Epithelial cell of esophagus (primary cell): ENCODE data around the gene ANKRA2.
A peak's percentile ranks its signal among the peaks of the same experiment; 100 is the strongest.
"Not testable (repeated sequence)": the region's sequence is repeated elsewhere in the genome, so short reads cannot be mapped to it uniquely, and the experiment has no call there.

Experiments used
- DNase-seq: peaks from one replicate; pipeline ENCODE4 v3.0.0; 2010; ENCODE audit warnings: low read depth
- H3K4me3 ChIP-seq: 2 replicates; pipeline ENCODE4 v1.5.1; 2011; ENCODE audit warnings: mild to moderate bottlenecking, low read length, control low read depth
- TF ChIP-seq, protein P1 (sequence below): IDR thresholded peaks from 2 replicates; pipeline ENCODE4 v1.5.1; 2011; ENCODE audit warnings: low read depth, mild to moderate bottlenecking, low read length, control low read depth, inconsistent platforms; ENCODE audit not compliant: insufficient read depth; ENCODE audit errors: missing control alignments

The ANKRA2 gene

DNA sequence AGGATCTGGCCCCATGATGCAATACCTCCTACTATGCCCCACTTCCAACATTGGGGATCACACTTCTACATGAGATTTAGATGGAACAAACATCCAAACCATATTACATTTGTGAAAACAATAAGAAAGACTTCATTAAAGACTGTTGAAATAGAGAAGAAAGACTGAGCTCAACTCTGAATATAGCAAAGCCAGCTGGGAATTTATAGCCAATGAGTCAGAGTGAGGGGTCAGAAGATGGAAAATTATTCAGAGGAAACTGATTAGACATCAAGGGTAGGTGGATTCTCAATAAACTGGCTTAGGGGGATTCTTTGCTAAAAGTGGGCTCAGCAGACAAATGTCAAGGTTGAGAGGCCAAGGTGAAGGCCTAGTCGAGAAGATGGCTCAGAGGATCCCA, 41.6 kb downstream of the ANKRA2 start:
- no peak for DNase-seq
- no peak overlapping the region for H3K4me3 ChIP-seq
- TF ChIP-seq, protein P1, sequence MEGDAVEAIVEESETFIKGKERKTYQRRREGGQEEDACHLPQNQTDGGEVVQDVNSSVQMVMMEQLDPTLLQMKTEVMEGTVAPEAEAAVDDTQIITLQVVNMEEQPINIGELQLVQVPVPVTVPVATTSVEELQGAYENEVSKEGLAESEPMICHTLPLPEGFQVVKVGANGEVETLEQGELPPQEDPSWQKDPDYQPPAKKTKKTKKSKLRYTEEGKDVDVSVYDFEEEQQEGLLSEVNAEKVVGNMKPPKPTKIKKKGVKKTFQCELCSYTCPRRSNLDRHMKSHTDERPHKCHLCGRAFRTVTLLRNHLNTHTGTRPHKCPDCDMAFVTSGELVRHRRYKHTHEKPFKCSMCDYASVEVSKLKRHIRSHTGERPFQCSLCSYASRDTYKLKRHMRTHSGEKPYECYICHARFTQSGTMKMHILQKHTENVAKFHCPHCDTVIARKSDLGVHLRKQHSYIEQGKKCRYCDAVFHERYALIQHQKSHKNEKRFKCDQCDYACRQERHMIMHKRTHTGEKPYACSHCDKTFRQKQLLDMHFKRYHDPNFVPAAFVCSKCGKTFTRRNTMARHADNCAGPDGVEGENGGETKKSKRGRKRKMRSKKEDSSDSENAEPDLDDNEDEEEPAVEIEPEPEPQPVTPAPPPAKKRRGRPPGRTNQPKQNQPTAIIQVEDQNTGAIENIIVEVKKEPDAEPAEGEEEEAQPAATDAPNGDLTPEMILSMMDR, result no peak

DNA sequence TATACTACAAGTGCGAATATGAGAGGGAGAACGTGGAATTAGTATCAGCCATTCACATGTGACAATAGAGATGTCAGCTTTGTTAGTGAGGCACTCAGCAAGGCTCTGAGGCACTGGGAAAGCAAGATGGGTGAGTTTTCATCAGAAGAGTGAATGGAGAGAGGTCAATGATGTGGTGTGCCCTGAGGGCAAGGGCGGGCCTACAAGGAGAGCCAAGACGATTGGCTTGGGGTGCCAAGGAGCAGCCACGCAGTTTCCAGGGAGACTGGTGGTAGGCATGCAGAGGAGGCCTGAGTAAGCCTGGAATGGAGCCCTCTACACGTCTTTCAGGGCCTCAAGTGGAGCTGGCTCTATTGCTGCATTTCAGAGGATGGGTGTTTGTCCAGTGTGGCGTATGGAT, 42.5 kb downstream of the ANKRA2 start:
- H3K4me3 ChIP-seq, result no peak overlapping the region
- peak; percentile 90 for DNase-seq
- TF ChIP-seq, protein P1, result no peak

DNA sequence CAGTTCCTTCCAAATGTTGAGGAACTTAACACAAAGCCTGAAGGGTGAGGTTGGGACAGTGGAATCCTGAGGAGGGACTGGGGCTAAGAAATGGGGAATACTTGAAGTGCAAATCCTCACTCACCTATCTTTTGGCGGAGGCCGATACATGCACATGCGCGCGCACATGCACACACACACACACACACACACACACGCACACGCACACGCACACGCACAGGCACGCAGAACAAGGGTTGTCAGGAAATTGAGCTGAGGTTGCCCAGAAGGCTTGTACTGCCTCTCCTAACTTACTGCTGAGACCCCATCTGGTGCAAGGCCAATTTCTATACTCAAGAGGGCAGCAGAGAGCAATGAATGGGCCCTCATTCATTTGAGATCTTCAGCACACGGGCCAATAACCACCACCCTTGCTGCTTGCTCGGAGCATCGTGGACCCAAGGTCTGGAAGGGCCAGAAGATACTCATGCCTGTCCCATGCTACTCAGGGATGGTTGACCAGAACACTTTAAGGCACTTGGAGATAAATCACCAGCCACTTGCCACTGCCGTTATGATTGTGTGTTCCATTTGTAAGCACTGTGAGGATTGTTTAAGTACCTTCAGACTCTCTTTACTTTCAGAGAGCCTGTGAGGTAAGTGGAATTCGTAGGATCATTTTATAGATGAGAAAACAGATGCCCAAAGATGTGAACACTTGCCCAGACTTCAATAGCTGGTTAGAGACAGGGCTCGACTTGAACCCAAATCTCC, 45.7 kb downstream of the ANKRA2 start:
- peak; percentile 85 for DNase-seq
- TF ChIP-seq, protein P1, result peak; percentile 85
- H3K4me3 ChIP-seq, result no peak overlapping the region

DNA sequence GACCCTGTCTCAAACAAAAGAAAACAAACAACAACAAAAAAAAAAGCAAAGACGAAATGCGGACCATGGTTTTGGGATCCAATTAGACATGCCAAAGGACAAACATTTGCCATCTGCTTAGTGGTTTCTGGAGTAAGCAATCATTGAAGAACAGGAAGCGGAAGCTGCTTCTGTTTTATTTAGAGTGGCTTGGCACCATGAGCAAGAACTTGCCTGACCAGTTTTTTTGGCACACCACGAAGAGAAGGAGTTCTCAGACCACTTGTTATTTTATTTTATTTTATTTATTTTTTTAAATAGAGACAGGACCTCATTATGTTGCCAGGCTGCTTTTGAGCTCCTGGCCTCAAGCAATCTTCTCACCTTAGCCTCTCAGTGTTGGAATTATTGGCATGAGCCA, 50.2 kb downstream of the ANKRA2 start:
- peak; percentile 85 for DNase-seq
- TF ChIP-seq, protein P1, result no peak
- H3K4me3 ChIP-seq, result no peak overlapping the region

DNA sequence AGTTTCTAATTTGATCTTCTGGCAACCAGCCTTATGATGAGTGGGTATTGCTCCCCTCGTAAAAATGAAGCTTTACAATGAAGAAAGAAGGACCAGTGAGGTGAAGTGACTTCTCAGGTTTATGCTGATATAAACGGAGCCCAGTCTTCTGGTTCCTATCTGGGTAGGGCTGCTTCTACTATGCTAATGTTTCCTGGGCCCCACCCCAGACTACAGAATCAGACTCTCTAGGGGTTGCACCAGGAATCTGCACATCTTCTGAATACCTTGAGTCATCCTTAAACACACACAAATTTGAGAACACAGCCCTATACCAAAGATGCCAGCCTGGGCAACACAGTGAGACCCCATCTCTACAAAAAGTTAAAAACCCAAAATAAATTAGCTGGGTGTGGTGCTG, 51.0 kb downstream of the ANKRA2 start:
- no peak overlapping the region for H3K4me3 ChIP-seq
- TF ChIP-seq, protein P1, result no peak
- DNase-seq, result no peak

DNA sequence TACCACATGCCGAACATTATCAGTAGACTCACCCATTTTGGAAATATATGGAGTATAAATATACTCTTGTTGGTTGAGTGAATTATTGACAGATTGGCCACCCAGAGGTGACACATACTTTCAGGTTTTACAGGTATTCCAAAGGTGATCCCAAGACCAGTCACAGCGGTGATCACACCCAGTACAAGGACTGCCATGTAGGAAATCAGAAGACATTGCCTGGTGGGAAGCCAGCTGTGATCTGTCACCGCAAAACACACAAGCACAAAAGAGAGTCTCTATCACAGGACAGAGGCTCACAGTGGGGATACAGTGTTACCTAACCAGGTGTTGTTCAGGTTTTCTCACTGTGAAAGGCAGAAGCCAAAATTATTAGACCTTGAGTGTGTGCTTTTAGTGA, 51.4 kb downstream of the ANKRA2 start:
- DNase-seq, result no peak
- TF ChIP-seq, protein P1, result no peak
- no peak overlapping the region for H3K4me3 ChIP-seq

DNA sequence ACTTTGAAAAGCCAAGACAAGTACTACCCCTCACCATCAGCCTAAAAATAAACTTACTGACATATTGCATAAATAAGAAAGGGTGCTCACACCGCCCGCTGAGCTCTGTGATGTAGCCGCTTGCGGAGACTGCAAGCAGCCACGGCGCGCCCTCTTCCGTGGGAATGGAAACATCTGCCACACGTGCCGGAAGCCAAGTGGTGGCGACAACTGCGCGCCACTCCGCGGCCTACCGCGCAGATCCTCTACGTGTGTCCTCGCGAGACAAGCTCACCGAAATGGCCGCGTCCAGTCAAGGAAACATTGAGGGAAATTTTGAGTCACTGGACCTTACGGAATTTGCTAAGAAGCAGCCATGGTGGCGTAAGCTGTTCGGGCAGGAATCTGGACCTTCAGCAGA, 56.9 kb downstream of the ANKRA2 start:
- not testable (repeated sequence) for H3K4me3 ChIP-seq, DNase-seq

DNA sequence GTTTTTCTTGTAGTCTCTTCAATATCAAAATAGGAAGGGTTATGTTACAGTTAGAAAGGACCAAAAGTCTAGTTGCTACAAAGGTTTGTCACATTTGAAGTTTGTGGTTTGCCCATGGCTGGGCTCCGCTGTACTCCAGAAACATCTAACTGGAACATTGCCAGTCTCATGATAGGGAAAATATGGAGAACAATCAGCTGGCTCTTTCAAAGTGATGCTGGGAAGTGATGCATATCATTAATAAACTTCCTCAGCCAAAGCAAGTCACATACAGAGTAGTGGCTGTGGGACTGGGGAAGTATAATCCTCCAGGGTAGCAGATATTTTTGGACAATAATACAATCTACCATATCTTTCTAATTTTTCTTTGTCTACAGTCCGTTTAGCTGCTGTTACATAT, 58.4 kb downstream of the ANKRA2 start:
- TF ChIP-seq, protein P1, result no peak
- H3K4me3 ChIP-seq, result no peak overlapping the region
- DNase-seq, result no peak
